Measurements from ENCODE around the gene SNORC. TPM values are rescaled to one million over a fixed set of nuclear protein-coding genes. Genes with fewer than 3 reads are reported as not detected.

SNORC gene
- total RNA-seq, 1 experiment from 2014 or later, result 7.8 TPM

DNA sequence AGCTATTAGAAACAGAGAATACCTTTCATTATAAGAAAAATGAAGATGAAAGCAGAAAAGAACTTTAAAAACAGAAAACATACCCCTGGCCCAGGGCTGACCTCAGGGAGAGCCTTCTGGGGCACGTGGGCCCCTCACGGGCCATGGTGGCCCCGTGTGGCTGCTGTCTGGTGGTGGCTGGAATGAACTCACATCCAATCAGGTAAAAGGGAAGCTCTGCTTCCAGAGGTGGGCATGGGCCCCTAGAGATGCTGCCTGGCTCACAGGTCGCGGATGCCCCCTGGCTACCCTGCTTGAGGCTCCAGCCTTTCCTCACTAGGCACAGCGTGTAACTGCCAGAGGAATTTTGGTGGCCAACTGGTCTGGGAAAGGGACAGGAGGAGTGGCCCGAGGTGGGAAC is 16.6 kb downstream of the SNORC start:
- no peaks in the 10 kb centered on the region for H3K27me3 Mint-ChIP-seq (ENCODE audit: insufficient read depth, unreplicated experiment)
- no TSS peak for BruUV-seq (replicated peaks)
- CTCF ChIA-PET, result interaction anchor here (1.2 kb wide), 1 partner anchor 167 kb away, joined by 3 read pairs; no protein-coding TSS in a partner anchor
- H3K36me3 Mint-ChIP-seq (ENCODE audit: insufficient read depth, unreplicated experiment), result peaks cover 7% of the 10 kb centered on the region
- no peaks in the 10 kb centered on the region for H3K9me3 Mint-ChIP-seq (ENCODE audit: unreplicated experiment)
- H3K4me3 Mint-ChIP-seq (ENCODE audit: unreplicated experiment), result no peak overlapping the region
- intact Hi-C loops (cut with micrococcal nuclease), result no loop called here
- peaks cover 13% of the 10 kb centered on the region for H3K4me1 Mint-ChIP-seq (ENCODE audit: insufficient read depth, unreplicated experiment)
- no peak overlapping the region for H3K27ac Mint-ChIP-seq (ENCODE audit: low read depth, unreplicated experiment)
- no peak for TF ChIP-seq CTCF (IDR thresholded peaks at IDR 0.05; ENCODE audit: unreplicated experiment)
- POLR2A ChIA-PET, result interaction anchor here (0.7 kb wide), 1 partner anchor 50 kb away, joined by 3 read pairs; no protein-coding TSS in a partner anchor
- DNase-seq (ENCODE audit: unreplicated experiment), result no peak

DNA sequence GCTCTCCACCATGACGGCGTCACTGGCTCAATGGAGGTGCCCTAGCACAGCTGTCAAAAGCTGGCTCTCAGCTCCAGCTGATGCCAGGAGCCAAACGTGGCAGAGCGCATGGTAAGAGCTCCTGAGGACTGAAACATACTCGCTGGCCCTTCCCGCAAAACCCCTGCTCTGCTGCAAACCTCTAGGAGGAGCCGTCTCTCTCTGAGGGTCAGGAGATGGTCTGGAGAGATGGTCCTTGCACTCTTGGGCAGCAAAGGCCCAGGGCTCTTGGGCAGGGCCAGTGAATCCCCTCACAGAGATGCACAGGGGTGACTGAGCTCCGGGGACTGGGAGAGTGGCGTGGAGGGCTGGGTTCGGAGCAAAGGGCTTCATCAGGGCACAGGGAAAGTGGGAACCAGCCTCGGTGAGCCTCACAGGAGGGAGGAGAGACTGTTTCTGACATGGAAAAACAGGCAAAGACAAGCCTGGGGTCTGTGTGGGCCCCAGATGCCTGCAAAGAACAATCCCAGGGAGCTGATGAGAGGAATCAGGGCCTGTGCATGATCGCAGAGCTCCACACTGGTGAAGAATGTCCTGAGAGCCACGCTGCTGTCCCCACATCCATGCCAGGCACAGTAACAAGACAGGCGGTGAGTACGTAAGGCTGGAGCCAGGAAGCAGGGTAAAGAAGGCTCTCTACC is 17.2 kb downstream of the SNORC start:
- Mint-ChIP-seq H3K9me3 (ENCODE audit: unreplicated experiment) (no peaks in the 10 kb centered on the region), H3K4me1 (ENCODE audit: insufficient read depth, unreplicated experiment) (peaks cover 20% of the 10 kb centered on the region), H3K27ac (ENCODE audit: low read depth, unreplicated experiment) (no peak overlapping the region), H3K4me3 (ENCODE audit: unreplicated experiment) (no peak overlapping the region), H3K27me3 (ENCODE audit: insufficient read depth, unreplicated experiment) (no peaks in the 10 kb centered on the region), H3K36me3 (ENCODE audit: insufficient read depth, unreplicated experiment) (peaks cover 7% of the 10 kb centered on the region)
- BruUV-seq (replicated peaks), result no TSS peak
- ChIA-PET POLR2A (interaction anchor here (0.6 kb wide), 1 partner anchor 364 kb away, joined by 4 read pairs; the partner anchor contains the start of gene ATG16L1), CTCF (interaction anchor here (0.5 to 1.2 kb wide), 2 partner anchors 167 to 353 kb away, joined by 3 to 4 read pairs; no protein-coding TSS in a partner anchor)
- no peak for TF ChIP-seq CTCF (IDR thresholded peaks at IDR 0.05; ENCODE audit: unreplicated experiment)
- DNase-seq (ENCODE audit: unreplicated experiment), result no peak
- intact Hi-C loops (cut with micrococcal nuclease), result no loop called here

DNA sequence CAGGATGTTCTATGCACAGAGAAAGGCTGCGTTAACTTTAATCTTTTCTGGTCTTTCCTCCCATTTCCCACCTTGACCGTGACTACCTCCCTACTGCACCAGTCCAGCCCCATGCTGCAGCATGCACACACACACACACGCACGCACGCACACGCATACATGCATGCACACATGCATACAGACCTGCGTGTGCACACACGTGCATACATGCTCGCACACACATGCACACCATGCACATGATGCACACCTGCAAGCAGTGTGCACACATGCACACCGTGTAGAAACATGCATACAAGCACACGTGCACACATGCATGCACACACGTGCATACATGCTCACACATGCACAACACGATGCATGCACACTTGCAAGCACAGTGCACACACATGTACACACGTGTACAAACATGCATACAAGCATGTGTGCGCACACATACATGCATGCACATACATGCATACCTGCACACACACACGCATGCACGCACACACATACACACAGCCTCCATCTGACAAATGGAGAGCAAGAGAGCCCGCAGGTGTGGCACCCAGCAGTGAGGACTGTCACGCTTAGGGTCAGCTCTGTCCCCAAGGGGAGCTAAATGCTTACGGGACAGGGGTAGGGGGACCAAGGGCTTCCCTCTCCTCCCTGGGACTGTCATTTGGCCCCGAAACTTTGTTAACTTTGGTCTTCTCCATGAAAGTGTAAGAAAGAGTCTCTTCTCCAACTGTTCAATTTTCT is 18.2 kb downstream of the SNORC start:
- no peak overlapping the region for H3K27ac Mint-ChIP-seq (ENCODE audit: low read depth, unreplicated experiment)
- POLR2A ChIA-PET, result interaction anchor here (0.6 kb wide), 2 partner anchors 80 to 363 kb away, joined by 3 to 4 read pairs; partner anchors contain the start of gene ATG16L1
- no peaks in the 10 kb centered on the region for H3K9me3 Mint-ChIP-seq (ENCODE audit: unreplicated experiment)

More for the DNA sequence above, 18.2 kb downstream of the SNORC start:
- peaks cover 7% of the 10 kb centered on the region for H3K36me3 Mint-ChIP-seq (ENCODE audit: insufficient read depth, unreplicated experiment)
- no peak for TF ChIP-seq CTCF (IDR thresholded peaks at IDR 0.05; ENCODE audit: unreplicated experiment)
- H3K4me3 Mint-ChIP-seq (ENCODE audit: unreplicated experiment), result no peak overlapping the region
- no TSS peak for BruUV-seq (replicated peaks)
- no peak for DNase-seq (ENCODE audit: unreplicated experiment)
- CTCF ChIA-PET, result interaction anchor here (1.2 kb wide), 1 partner anchor 166 kb away, joined by 3 read pairs; no protein-coding TSS in a partner anchor
- H3K27me3 Mint-ChIP-seq (ENCODE audit: insufficient read depth, unreplicated experiment), result no peaks in the 10 kb centered on the region
- intact Hi-C loops (cut with micrococcal nuclease), result no loop called here
- peaks cover 20% of the 10 kb centered on the region for H3K4me1 Mint-ChIP-seq (ENCODE audit: insufficient read depth, unreplicated experiment)

All from MCF 10A (cell line).